GM19324 (cell line): ENCODE measurements around the gene EVI5L.

Experiments used
- ATAC-seq: cut with Tn5 transposase; IDR thresholded peaks from one replicate; pipeline ENCODE4 v1.9.1; 2021; ENCODE audit warnings: mild to moderate bottlenecking, moderate library complexity; ENCODE audit not compliant: unreplicated experiment, low FRiP score

EVI5L gene

GRCh38 chr19:7844951-7845350 lies 14.9 kb downstream of the EVI5L start:
- no peak for ATAC-seq

GRCh38 chr19:7845390-7846154 lies 15.6 kb downstream of the EVI5L start:
- no peak for ATAC-seq

- ATAC-seq: no peak
Measured at GRCh38 chr19:7846155-7846646, 16.2 kb downstream of the EVI5L start.

GRCh38 chr19:7847664-7848063 lies 17.6 kb downstream of the EVI5L start:
- ATAC-seq: no peak

- no peak for ATAC-seq
Measured at GRCh38 chr19:7848779-7849457, 18.9 kb downstream of the EVI5L start.

GRCh38 chr19:7849631-7849999 lies 19.6 kb downstream of the EVI5L start:
- ATAC-seq: no peak

GRCh38 chr19:7850000-7850813 lies 20.2 kb downstream of the EVI5L start:
- no peak for ATAC-seq

GRCh38 chr19:7850945-7851622 lies 21.1 kb downstream of the EVI5L start:
- ATAC-seq: no peak

GRCh38 chr19:7851623-7852500 lies 21.8 kb downstream of the EVI5L start:
- ATAC-seq: no peak

- ATAC-seq: no peak
Measured at GRCh38 chr19:7852851-7853769, 23.1 kb downstream of the EVI5L start.

- no peak for ATAC-seq
Measured at GRCh38 chr19:7853770-7854128, 23.7 kb downstream of the EVI5L start.

- ATAC-seq: no peak
Measured at GRCh38 chr19:7855426-7856108, 25.5 kb downstream of the EVI5L start.

GRCh38 chr19:7856109-7856591 lies 26.1 kb downstream of the EVI5L start:
- ATAC-seq: no peak

- no peak for ATAC-seq
Measured at GRCh38 chr19:7856679-7857663, 27.0 kb downstream of the EVI5L start.

- no peak for ATAC-seq
Measured at GRCh38 chr19:7857727-7858108, 27.7 kb downstream of the EVI5L start.

- no peak for ATAC-seq
Measured at GRCh38 chr19:7858109-7858770, 28.2 kb downstream of the EVI5L start.
